22Rv1 (cell line): ENCODE data around the gene CCL27.

ENCODE experiments used
- ZFX ChIP-seq: fragments of 450-650 bp; IDR thresholded peaks from 2 replicates; pipeline ENCODE4 v1.6.1; 2017; ENCODE audit warnings: antibody characterized with exemption, borderline replicate concordance
- TF ChIP-seq, protein P1 (sequence below): fragments of 450-650 bp; IDR thresholded peaks from 2 replicates; pipeline ENCODE4 v1.5.1; 2017; ENCODE audit warnings: mild to moderate bottlenecking

DNA sequence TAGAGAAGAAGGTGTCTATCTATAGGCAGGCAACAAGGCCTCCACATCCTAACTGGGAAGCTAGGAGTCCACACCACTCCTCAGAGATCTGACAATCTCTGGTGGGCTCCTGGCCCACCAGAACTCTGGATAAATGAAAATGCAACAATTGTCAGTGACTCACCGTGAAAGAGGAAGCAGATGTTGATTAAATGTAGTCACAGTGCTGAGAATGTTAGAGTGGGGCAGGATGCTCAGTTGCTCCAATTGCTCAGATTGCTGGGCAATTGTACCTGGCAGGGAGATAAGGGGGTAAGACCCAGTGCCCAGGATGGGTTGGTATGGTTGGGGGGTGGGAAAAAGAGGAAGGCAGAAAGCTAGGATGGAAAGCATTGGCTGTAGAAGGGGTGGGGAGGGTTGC, 24.3 kb upstream of the CCL27 start:
- TF ChIP-seq ZFX, result no peak
- TF ChIP-seq, protein P1, sequence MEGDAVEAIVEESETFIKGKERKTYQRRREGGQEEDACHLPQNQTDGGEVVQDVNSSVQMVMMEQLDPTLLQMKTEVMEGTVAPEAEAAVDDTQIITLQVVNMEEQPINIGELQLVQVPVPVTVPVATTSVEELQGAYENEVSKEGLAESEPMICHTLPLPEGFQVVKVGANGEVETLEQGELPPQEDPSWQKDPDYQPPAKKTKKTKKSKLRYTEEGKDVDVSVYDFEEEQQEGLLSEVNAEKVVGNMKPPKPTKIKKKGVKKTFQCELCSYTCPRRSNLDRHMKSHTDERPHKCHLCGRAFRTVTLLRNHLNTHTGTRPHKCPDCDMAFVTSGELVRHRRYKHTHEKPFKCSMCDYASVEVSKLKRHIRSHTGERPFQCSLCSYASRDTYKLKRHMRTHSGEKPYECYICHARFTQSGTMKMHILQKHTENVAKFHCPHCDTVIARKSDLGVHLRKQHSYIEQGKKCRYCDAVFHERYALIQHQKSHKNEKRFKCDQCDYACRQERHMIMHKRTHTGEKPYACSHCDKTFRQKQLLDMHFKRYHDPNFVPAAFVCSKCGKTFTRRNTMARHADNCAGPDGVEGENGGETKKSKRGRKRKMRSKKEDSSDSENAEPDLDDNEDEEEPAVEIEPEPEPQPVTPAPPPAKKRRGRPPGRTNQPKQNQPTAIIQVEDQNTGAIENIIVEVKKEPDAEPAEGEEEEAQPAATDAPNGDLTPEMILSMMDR, result no peak
